ENCODE measurements around the gene BRAT1.

The BRAT1 gene

DNA sequence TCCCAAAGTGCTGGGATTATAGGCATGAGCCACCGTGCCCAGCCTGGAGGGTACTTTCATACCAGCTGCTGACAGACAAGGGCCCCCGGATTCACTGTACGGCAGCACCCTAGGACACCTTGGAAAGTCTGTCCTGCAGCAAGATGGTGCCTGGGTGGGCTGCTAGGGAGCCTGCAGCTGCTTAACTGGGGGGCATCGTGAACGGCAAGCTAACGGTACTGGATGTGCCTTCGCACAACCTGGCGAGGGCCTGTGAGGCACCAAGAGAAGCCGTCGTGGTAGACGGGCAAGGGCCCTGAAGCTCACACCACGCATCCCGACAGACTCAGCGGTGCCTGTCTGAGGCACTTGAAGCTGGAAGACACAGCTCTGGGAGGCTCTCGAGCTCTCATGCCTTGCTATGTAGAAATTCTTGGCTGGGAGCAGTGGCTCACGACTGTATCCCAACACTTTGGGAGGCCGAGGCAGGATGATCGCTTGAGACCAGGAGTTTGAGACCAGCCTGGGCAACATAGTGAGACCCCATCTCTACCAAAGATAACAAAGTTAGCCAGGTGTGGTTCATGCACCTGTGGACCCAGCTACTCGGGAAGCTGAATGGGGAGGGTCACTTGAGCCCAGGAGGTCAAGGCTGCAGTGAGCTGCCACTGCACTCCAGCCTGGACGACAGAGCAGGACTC, 9.4 kb downstream of the BRAT1 start:
- no peak for TF ChIP-seq CTCF (IDR thresholded peaks at IDR 0.05; ENCODE audit: low read depth, low read length)
- no peak overlapping the region for H3K4me3 ChIP-seq (ENCODE audit: low read depth, low read length)

GRCh38 chr7:2544541-2545188, 10.7 kb downstream of the BRAT1 start:
- no peak overlapping the region for H3K4me3 ChIP-seq (ENCODE audit: low read depth, low read length)
- TF ChIP-seq CTCF (IDR thresholded peaks at IDR 0.05; ENCODE audit: low read depth, low read length) = no peak

DNA sequence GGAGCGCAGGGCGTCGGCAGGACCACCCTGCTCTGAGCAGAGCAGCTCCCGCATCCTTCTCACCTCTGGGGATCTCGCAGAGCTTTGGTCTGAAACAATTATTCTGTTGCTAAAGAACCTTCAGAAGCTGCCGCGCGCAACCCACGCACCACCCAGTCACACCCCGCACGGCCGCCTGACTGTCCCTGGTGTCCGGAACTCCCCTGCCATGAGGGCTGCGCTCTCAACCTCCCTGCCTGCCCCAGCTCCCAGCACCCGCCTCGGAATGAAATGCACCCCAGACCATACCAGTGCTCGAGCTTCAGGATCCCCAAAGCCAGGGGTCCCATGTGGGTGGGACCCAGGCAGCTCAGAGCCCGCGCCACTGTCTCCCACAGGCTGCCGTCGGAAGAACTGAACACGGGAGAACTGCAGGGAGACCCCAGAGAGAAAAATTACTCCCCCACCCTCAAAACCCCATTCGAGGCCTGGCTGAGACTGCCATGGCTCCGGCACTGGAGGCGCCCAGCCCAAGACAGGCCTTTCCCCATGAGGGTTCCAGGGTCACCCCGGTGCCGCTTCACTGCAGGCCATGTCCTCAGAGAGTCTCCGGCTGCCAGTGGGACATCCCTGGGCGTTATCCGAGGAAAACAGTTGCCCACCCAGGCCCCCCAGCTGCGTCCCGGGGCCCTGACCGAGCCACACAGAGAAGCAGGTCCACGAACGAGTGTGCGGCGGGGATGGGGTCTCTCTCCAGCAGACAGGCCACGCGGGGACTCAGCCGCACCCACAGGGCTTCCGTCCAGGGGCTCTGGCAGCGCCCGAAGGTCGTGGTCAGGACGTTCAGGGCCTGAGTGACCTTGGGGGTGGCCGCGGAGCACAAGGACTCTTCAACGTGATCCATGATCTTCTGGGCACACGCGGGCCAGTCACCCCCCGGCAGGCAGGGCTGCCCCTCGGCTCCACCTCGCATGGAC, 12.1 kb downstream of the BRAT1 start:
- no peak overlapping the region for H3K4me3 ChIP-seq (ENCODE audit: low read depth, low read length)
- TF ChIP-seq CTCF (IDR thresholded peaks at IDR 0.05; ENCODE audit: low read depth, low read length) = no peak

DNA sequence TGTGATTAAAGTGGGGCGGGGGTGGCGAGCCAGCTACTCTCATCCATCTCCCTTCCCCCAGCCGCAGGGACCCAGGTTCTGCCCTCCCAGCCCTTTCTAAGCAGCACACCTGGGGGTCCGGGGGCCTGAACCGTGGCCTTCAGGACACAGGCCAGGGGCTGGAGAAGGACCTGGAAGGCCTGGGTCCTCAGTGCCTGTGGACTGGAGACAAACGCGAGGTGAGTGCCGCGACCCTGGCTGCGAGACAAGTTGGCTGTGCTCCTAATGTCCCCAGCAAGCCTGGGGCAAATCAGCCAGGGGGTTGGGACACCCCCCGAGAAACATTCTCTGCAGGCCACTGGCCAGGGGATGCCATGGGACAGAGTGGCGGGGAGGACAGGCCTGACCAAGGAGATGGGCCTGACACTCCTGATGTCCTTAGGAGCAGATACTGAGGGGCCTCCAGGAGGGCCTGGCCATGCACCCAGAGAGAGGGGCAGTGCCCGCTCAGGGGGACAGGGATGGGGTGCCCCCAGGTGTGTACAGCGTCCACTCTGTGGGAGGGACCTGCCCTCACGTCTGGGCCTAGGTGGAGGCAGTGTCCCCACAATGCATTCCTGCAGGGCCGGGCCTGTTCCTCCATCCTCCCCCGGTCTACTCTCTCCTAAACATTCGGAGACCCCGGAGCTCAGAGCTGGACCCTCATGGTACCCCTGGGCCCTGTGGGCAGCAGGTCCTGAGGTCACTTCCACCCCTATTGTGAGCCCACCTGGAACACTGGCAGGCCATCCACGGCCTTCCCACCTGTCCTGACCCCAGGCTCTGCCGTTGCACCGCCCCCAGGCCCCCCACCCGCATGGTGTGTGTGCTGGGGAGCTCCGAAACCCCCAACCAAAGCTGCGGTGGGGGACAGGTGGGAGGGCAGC, 13.1 kb downstream of the BRAT1 start:
- TF ChIP-seq CTCF (IDR thresholded peaks at IDR 0.05; ENCODE audit: low read depth, low read length) = no peak
- H3K4me3 ChIP-seq (ENCODE audit: low read depth, low read length) = no peak overlapping the region

GRCh38 chr7:2541291-2542010, 13.9 kb downstream of the BRAT1 start:
- no peak overlapping the region for H3K4me3 ChIP-seq (ENCODE audit: low read depth, low read length)
- TF ChIP-seq CTCF (IDR thresholded peaks at IDR 0.05; ENCODE audit: low read depth, low read length) = no peak

GRCh38 chr7:2540641-2541051, 14.7 kb downstream of the BRAT1 start:
- no peak overlapping the region for H3K4me3 ChIP-seq (ENCODE audit: low read depth, low read length)
- TF ChIP-seq CTCF (IDR thresholded peaks at IDR 0.05; ENCODE audit: low read depth, low read length) = no peak

Data from WI38 (cell line).